NCI-H1417 (cell line): Measurements from ENCODE around the gene PRRT1.

Source experiments
- DNase-seq, 3 experiments: peaks; one replicate each; lab custom pipeline; 2025; lab: John Stamatoyannopoulos, UW

PRRT1 gene

GRCh38 chr6:32175711-32176475, 24.2 kb upstream of the PRRT1 start, which contains the start of gene AGPAT1:
Gene AGPAT1 (minus strand): TSS chr6:32176084. CDS start chr6:32171496, 4,588 bp downstream.
- DNase-seq = peak; percentile 94 to 96 (median 95)

DNA sequence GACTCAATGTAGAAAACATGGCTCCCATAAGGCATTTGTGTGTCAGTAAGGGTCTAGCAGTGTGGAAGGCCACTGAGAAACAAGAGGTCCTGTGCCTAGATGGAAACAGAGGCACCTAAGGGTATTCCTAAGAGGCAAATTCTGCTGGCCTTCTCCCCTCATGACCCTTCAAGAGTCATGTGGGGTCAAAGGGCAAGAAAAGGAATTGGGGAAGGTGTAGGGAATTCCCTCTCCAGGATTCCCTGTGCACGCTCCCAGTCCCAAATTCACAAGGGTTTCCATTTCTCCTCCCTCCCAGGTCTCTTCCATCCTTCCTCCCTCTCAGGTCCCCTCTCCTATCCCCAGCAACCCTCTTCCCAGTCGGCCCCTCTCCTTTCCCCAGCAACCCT, 23.6 kb upstream of the PRRT1 start:
- DNase-seq = peak in 1 of 3 experiments; percentile 31

- no peak for DNase-seq
Observed at GRCh38 chr6:32174416-32174815, 22.7 kb upstream of the PRRT1 start.

GRCh38 chr6:32173051-32173727, 21.4 kb upstream of the PRRT1 start:
- no peak for DNase-seq

DNA sequence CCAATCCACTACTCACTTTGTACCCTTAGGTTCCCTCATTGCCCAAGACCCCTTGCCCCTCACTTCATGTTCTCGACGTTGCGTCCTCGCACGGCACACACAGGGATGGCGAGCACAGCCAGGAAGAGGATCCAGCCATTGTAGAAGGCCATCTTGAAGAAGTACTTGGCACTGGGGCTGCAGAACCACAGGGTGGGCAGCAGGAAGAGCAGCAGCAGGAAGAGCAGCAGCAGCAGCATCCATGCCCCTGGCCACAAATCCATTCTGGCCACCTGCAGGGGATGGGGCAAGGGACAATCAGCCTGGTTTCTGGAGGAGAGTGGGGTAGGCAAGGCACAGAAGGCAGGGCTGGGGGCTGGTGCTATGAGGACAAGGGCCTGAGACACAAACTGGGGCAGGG, 19.5 kb upstream of the PRRT1 start:
- no peak for DNase-seq

- no peak for DNase-seq
Observed at GRCh38 chr6:32170294-32170693, 18.6 kb upstream of the PRRT1 start.

GRCh38 chr6:32168807-32169591, 17.3 kb upstream of the PRRT1 start:
- no peak for DNase-seq

GRCh38 chr6:32168350-32168749, 16.6 kb upstream of the PRRT1 start:
- no peak for DNase-seq

GRCh38 chr6:32167761-32168262, 16.1 kb upstream of the PRRT1 start:
- no peak for DNase-seq

DNA sequence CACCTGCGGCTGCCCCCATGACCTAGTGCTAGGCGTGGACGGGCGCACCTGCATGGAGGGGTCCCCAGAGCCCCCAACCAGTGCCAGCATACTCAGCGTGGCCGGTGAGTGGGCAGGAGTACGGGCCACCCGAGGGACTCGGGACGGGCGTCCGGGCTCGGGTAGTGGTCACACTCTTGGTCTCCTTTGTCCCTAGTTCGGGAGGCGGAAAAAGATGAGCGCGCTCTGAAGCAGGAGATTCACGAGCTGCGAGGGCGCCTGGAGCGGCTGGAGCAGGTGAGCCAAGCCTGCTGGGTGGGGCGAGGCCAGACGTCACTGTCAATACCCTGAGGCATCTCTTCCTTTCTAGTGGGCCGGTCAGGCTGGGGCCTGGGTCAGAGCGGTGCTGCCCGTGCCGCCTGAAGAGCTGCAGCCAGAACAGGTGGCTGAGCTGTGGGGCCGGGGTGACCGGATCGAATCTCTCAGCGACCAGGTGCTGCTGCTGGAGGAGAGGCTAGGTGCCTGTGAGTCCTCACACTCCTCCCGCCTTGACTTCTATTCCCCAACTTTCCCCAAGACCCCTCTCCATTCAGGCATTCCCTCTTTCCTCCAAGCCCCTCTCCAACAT, 15.5 kb upstream of the PRRT1 start:
- peak; percentile 4 to 58 (median 24) for DNase-seq

DNA sequence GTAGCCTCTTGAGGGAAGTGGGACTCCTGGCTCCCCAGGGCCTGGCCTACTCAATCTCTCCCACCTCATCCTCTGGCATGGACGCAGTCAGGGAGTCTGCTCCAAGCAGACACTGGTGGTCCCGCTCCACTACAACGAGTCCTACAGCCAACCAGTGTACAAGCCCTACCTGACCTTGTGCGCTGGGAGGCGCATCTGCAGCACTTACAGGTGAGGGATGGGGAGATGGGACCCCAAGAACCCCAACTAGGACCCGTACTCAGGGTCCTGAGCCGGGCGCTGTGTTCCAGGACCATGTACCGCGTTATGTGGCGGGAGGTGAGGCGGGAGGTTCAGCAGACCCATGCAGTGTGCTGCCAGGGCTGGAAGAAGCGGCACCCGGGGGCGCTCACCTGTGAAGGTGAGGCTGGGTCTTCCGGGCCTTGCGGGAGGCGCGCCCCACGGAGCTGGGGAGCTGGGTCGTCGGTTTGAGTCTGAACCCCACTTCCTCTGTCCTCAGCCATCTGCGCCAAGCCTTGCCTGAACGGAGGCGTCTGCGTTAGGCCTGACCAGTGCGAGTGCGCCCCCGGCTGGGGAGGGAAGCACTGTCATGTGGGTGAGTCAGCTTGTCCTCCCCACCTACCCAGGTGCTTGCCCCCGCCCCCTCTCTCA, 14.8 kb upstream of the PRRT1 start:
- peak in 1 of 3 experiments; percentile 18 for DNase-seq

DNA sequence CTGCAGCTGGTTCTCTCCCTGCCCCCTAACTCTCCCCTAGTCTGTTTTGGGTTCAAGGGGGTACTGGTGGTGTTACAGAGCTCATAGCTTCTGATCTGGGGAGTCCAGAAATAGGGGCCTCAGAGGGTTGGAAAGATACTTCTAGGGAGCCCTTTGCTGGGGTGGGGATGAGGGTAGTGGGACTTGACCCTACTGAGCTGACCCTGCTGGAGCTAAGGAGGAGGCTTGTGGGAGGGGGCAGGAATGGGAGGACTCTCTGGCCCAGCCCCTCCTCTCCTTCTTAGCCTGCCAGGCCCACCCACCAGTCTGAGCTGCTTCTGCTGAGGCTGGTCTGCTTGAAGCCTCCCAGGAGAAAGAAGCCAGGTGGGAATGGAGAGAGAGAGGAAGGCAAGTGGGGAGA, 12.6 kb upstream of the PRRT1 start, which contains the start of gene EGFL8:
Gene EGFL8 (plus strand): TSS at position 301 of the 400 bp plus-strand sequence. CDS start 1,571 bp downstream, outside the sequence.
- DNase-seq = no peak

GRCh38 chr6:32163559-32164258, 12.0 kb upstream of the PRRT1 start:
- no peak for DNase-seq

DNA sequence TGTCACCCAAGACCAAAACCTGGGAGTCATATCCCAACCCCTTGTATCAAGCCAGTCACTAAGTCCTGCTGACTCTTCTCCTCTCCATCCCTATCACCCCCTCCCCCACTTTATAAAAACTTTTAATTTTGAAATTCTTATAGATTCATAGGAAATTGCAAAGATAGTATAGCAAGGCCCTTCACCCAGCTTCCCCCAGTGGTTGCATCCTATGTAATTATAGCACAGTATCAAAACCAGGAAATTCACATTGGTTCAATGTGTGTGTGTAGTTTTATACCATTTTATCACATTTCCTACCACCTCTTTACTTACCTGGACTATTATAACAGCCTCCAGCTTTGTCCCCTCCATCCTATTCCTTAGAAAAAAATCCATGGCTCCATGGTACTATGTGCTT, 6.3 kb upstream of the PRRT1 start:
- no peak for DNase-seq

DNA sequence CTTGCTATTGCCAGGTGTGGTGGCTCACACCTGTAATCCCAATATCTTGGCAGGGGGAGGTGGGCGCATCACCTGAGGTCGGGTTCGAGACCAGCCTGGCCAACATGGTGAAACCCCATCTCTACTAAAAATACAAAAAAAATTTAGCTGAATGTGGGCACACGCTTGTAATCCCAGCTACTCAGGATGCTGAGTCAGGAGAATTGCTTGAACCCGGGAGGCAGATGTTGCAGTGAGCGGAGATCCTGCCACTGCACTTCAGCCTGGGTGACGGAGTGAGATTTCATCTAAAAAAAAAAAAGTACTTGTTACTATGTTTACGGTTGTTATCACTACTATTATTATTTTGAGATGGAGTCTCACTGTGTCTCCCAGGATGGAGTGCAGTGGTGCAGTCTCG, 5.2 kb upstream of the PRRT1 start:
- DNase-seq = no peak

DNA sequence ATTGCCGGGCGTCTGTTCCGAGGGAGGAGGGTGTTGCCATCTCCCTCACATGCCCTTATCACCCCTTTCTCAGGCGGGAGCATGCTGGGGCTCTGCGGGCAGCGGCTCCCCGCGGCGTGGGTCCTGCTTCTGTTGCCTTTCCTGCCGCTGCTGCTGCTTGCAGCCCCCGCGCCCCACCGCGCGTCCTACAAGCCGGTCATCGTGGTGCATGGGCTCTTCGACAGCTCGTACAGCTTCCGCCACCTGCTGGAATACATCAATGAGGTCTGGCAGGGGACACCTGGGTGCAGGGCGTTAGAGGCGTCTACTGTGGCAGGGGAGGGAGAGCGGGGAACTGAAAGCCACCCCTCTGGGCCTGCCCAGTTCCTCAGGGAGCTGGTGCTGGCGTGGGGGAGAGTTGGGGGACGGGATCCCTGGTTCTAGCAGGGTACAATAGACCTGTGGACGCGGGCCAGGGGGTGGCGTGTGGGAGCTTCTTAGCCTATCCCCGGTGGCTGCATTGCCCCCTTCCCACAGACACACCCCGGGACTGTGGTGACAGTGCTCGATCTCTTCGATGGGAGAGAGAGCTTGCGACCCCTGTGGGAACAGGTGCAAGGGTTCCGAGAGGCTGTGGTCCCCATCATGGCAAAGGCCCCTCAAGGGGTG, 2.9 kb upstream of the PRRT1 start:
- DNase-seq = peak; percentile 61 to 85 (median 81)

GRCh38 chr6:32153564-32154513, 2.1 kb upstream of the PRRT1 start, which contains the start of gene PPT2:
Gene PPT2 (plus strand): TSS chr6:32154141. CDS start chr6:32154595, 454 bp downstream.
- DNase-seq = peak; percentile 63 to 92 (median 87)

- peak; percentile 1 to 46 (median 41) for DNase-seq
Observed at GRCh38 chr6:32152769-32153563, 1.2 kb upstream of the PRRT1 start.
